BE2C (cell line): Measurements from ENCODE around the gene SYCN.
A peak's percentile ranks its signal among the peaks of the same experiment; 100 is the strongest.

ENCODE experiments used
- DNase-seq: peaks from one replicate; pipeline ENCODE4 v3.0.0-alpha.2; 2020
- H3K27me3 ChIP-seq: fragments of 250-450 bp; sonication (Bioruptor Pico); 2 replicates; pipeline ENCODE4 v1.5.1; 2020; ENCODE audit warnings: mild to moderate bottlenecking
- H3K36me3 ChIP-seq: fragments of 250-450 bp; sonication (Bioruptor Pico); 2 replicates; pipeline ENCODE4 v1.5.1; 2020; ENCODE audit warnings: mild to moderate bottlenecking
- H3K4me1 ChIP-seq: fragments of 250-450 bp; sonication (Bioruptor Pico); 2 replicates; pipeline ENCODE4 v1.5.1; 2020
- H3K4me3 ChIP-seq: 2 replicates; pipeline ENCODE4 v1.5.1; 2011; ENCODE audit warnings: low read depth, low read length
- H3K9me3 ChIP-seq: fragments of 250-450 bp; sonication (Bioruptor Pico); 2 replicates; pipeline ENCODE4 v1.5.1; 2020
- CTCF ChIP-seq: IDR thresholded peaks from 2 replicates; pipeline ENCODE4 v1.5.1; 2012; ENCODE audit warnings: mild to moderate bottlenecking, low read depth, low read length

Gene SYCN

GRCh38 chr19:39196320-39196719 is 7.7 kb downstream of the SYCN start:
- Histone ChIP-seq H3K4me3 (no peak overlapping the region), H3K9me3 (no peaks in the 10 kb centered on the region), H3K36me3 (no peaks in the 10 kb centered on the region), H3K27me3 (peaks cover 29% of the 10 kb centered on the region), H3K4me1 (peaks cover 4% of the 10 kb centered on the region)
- TF ChIP-seq CTCF: no peak
- no peak for DNase-seq

GRCh38 chr19:39195755-39196154 is 8.3 kb downstream of the SYCN start:
- Histone ChIP-seq H3K27me3 (peaks cover 29% of the 10 kb centered on the region), H3K36me3 (no peaks in the 10 kb centered on the region), H3K4me3 (no peak overlapping the region), H3K9me3 (no peaks in the 10 kb centered on the region), H3K4me1 (peaks cover 6% of the 10 kb centered on the region)
- TF ChIP-seq CTCF: no peak
- DNase-seq: no peak

GRCh38 chr19:39194832-39195542 is 9.1 kb downstream of the SYCN start:
- no peak for TF ChIP-seq CTCF
- no peaks in the 10 kb centered on the region for H3K36me3 ChIP-seq
- H3K4me1 ChIP-seq: peaks cover 8% of the 10 kb centered on the region
- H3K27me3 ChIP-seq: peaks cover 29% of the 10 kb centered on the region
- H3K9me3 ChIP-seq: no peaks in the 10 kb centered on the region
- H3K4me3 ChIP-seq: no peak overlapping the region
- DNase-seq: no peak

- no peaks in the 10 kb centered on the region for H3K9me3 ChIP-seq
- no peaks in the 10 kb centered on the region for H3K36me3 ChIP-seq
- no peak for TF ChIP-seq CTCF
- H3K4me1 ChIP-seq: peaks cover 8% of the 10 kb centered on the region
- DNase-seq: no peak
- H3K4me3 ChIP-seq: no peak overlapping the region
- peaks cover 29% of the 10 kb centered on the region for H3K27me3 ChIP-seq
Measured at GRCh38 chr19:39193803-39194202, 10.3 kb downstream of the SYCN start.

GRCh38 chr19:39192846-39193245 is 11.2 kb downstream of the SYCN start:
- TF ChIP-seq CTCF: no peak
- H3K36me3 ChIP-seq: no peaks in the 10 kb centered on the region
- H3K27me3 ChIP-seq: peaks cover 25% of the 10 kb centered on the region
- DNase-seq: peak; percentile 48
- H3K9me3 ChIP-seq: no peaks in the 10 kb centered on the region
- H3K4me3 ChIP-seq: no peak overlapping the region
- H3K4me1 ChIP-seq: peaks cover 8% of the 10 kb centered on the region

GRCh38 chr19:39190768-39191167 is 13.3 kb downstream of the SYCN start:
- no peak for TF ChIP-seq CTCF
- no peak for DNase-seq
- Histone ChIP-seq H3K4me3 (no peak overlapping the region), H3K9me3 (no peaks in the 10 kb centered on the region), H3K27me3 (peaks cover 4% of the 10 kb centered on the region), H3K4me1 (peaks cover 10% of the 10 kb centered on the region), H3K36me3 (no peaks in the 10 kb centered on the region)
